Cardiac muscle cell (in vitro differentiated cells and primary cell): Measurements from ENCODE around the gene ST8SIA3. TPM values are rescaled to one million over a fixed set of nuclear protein-coding genes. Genes with fewer than 3 reads are reported as not detected.

ENCODE experiments used
- DNase-seq, 2 donors: peaks; one replicate each; pipeline versions ENCODE4 v3.0.0 to v3.0.0-alpha.2; 2010 to 2017; ENCODE audit warnings: low read depth in 1 of 2, low spot score in 1 of 2
- H3K27ac ChIP-seq: fragments of 200-600 bp; sonication (generic); 2 replicates; pipeline ENCODE4 v1.5.1; 2016
- H3K27me3 ChIP-seq: fragments of 200-600 bp; sonication (generic); 2 replicates; pipeline ENCODE4 v1.6.0; 2016; ENCODE audit warnings: control low read depth
- H3K36me3 ChIP-seq: fragments of 200-600 bp; sonication (generic); 2 replicates; pipeline ENCODE4 v1.5.1; 2016; ENCODE audit warnings: control low read depth
- H3K4me1 ChIP-seq: fragments of 200-600 bp; sonication (generic); 2 replicates; pipeline ENCODE4 v1.8.1; 2017; ENCODE audit warnings: low read depth, mild to moderate bottlenecking, mixed run types
- H3K4me3 ChIP-seq: fragments of 200-600 bp; sonication (generic); 2 replicates; pipeline ENCODE4 v1.5.1; 2016; ENCODE audit warnings: mild to moderate bottlenecking
- H3K9me3 ChIP-seq: fragments of 200-600 bp; sonication (generic); 2 replicates; pipeline ENCODE4 v1.5.1; 2017; ENCODE audit warnings: low read depth, mild to moderate bottlenecking, control low read depth
- CTCF ChIP-seq: IDR thresholded peaks from 2 replicates; pipeline ENCODE4 v1.5.1; 2012; ENCODE audit warnings: low read depth, mild to moderate bottlenecking, low read length
- polyA plus RNA-seq: library from polyadenylated mRNA; unstranded; fragments of >200 nt; fragmentation: Nextera tagmentation; extraction: Ambion mirVana; gene quantifications from 2 replicates; pipeline ENCODE4 v1.2.1, GENCODE V29; 2016
- total RNA-seq: library from RNA; depleted of rRNA; stranded (reverse); fragments of >200 nt; gene quantifications from 2 replicates; pipeline ENCODE4 v1.2.3, GENCODE V29; 2016

Gene ST8SIA3
- total RNA-seq = 0.07 TPM in 1 of 2 replicates, not detected in the other
- polyA plus RNA-seq = not detected in 2 replicates

DNA sequence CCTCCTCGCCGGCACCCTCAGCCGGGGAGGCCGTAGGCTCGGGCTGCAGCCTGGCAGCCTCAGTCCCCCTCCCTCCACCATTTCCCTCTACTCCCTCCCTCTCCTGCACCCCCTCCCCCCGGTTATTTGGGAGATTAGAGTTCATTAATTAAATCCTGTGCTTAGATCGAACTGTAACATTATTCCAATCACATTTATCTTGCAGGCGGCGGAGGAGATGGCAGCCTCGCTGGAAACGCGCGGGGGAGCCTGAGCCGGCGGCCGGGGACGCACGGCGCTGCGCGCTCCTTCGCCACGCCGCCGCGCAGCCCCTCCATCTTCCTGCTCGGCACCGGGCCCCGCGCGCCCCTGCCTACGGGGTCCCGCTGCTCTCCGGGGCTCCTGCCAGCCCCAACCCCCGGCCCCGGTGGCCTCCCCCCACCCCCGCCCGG lies at the start of gene ST8SIA3:
ST8SIA3 (plus strand) TSS at position 287 of the 431 bp plus-strand sequence. CDS start 290 bp downstream, outside the sequence.
- peak in 1 of 2 donors; percentile 26 for DNase-seq
- H3K27ac ChIP-seq = no peak within 1 kb of the TSS
- no peaks in the 10 kb centered on the region for H3K36me3 ChIP-seq
- no peaks in the 10 kb centered on the region for H3K9me3 ChIP-seq
- no peaks in the 10 kb centered on the region for H3K4me1 ChIP-seq
- TF ChIP-seq CTCF = no peak
- H3K4me3 ChIP-seq = peak within 1 kb of the TSS; percentile 42
- peaks cover 55% of the 10 kb centered on the region for H3K27me3 ChIP-seq

GRCh38 chr18:57311472-57311871 lies 40.9 kb upstream of the ST8SIA3 start:
- Histone ChIP-seq H3K4me3 (no peak overlapping the region), H3K27ac (no peak overlapping the region), H3K27me3 (no peaks in the 10 kb centered on the region), H3K4me1 (no peaks in the 10 kb centered on the region), H3K36me3 (no peaks in the 10 kb centered on the region), H3K9me3 (no peaks in the 10 kb centered on the region)
- TF ChIP-seq CTCF = no peak
- no peak for DNase-seq

- H3K36me3 ChIP-seq = no peaks in the 10 kb centered on the region
Measured at GRCh38 chr18:57312346-57313144, 39.8 kb upstream of the ST8SIA3 start.

DNA sequence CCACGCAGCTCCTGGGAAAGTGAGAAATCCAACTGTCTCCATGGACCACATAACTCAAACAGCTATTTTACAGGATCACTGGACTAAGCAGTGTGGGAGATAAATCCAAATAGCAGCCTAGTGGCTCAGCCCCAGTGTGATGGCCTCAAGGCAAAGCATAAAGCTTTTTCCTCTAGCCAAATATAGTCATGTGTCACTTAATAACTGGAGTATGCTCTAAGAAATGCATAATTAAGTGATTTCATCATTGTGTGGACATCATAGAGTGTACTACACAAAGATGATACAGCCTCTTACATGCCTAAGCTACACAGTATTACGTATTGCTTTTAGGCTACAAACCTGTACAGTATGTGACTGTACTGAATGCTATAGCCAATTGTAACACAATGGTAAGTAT lies 31.8 kb upstream of the ST8SIA3 start:
- Histone ChIP-seq H3K27ac (no peak overlapping the region), H3K4me1 (no peaks in the 10 kb centered on the region), H3K36me3 (no peaks in the 10 kb centered on the region), H3K9me3 (no peaks in the 10 kb centered on the region), H3K4me3 (no peak overlapping the region), H3K27me3 (peaks cover 3% of the 10 kb centered on the region)
- no peak for TF ChIP-seq CTCF
- no peak for DNase-seq

More at GRCh38 chr18:57312346-57313144, 39.8 kb upstream of the ST8SIA3 start:
- Histone ChIP-seq H3K4me1 (no peaks in the 10 kb centered on the region), H3K27me3 (peaks cover under 1% of the 10 kb centered on the region), H3K27ac (no peak overlapping the region), H3K4me3 (no peak overlapping the region), H3K9me3 (no peaks in the 10 kb centered on the region)
- no peak for DNase-seq
- TF ChIP-seq CTCF = no peak

DNA sequence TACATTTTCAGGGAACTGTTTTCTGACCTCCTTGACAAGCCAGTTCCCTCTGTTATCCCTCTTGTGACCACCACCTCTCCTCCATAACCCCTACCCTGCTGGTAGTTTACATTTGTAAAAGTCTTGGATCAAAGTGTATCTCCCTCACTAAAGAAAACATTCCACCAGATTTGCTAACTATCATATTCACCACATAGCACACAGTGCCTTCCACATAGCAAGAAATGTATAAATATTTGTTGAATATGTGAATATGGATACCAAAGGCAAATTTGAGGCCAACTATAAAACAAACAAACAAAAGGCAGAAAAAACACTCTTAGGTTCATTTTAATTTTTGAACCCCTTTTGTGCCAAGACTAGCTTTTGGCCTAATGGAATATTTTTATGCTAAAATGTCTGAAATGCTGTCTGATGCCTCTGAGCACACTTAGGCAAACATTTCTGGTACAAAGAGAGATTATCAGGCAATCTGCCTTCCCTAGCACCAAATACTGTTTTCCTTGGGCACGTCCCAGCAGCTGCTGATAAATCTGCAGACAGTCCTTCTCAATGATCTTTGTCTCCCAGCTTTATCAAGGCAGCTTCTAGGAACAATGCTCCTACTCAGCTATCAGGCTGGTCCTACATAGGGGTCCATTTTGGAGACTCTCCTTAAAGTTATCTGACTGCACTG lies 26.7 kb upstream of the ST8SIA3 start:
- TF ChIP-seq CTCF = no peak

More for the DNA sequence above, 26.7 kb upstream of the ST8SIA3 start:
- Histone ChIP-seq H3K27me3 (no peaks in the 10 kb centered on the region), H3K9me3 (no peaks in the 10 kb centered on the region), H3K27ac (no peak overlapping the region), H3K36me3 (no peaks in the 10 kb centered on the region), H3K4me3 (no peak overlapping the region), H3K4me1 (no peaks in the 10 kb centered on the region)
- DNase-seq = no peak
